Prostate gland (tissue), 2 donors: ENCODE data around the gene VPS50. TPM values are rescaled to one million over a fixed set of nuclear protein-coding genes. Genes with fewer than 3 reads are reported as not detected.

Experiments
- DNase-seq: peaks from one replicate; pipeline ENCODE4 v3.0.0-alpha.2; 2019; ENCODE audit warnings: low spot score
- H3K27ac ChIP-seq, 2 donors: fragments of 200-600 bp; sonication (generic); 2 replicates each; pipeline ENCODE4 v1.5.1; 2017 to 2019
- H3K27me3 ChIP-seq: fragments of 200-600 bp; sonication (generic); replicated peaks from 2 replicates; pipeline ENCODE4 v1.5.1; 2019; ENCODE audit not compliant: insufficient read depth
- H3K36me3 ChIP-seq, 2 donors: fragments of 200-600 bp; sonication (generic); 1 replicate in 1 of 2; 2 replicates in 1 of 2; pipeline versions ENCODE4 v1.5.1 to v1.8.1; 2017 to 2019
- H3K4me1 ChIP-seq: fragments of 200-600 bp; sonication (generic); replicated peaks from 2 replicates; pipeline ENCODE4 v1.5.1; 2019
- H3K4me3 ChIP-seq, 2 donors: fragments of 200-600 bp; sonication (generic); 2 replicates each; pipeline ENCODE4 v1.5.1; 2017 to 2019
- H3K9me3 ChIP-seq: fragments of 200-600 bp; sonication (generic); 2 replicates; pipeline ENCODE4 v1.5.1; 2017
- POLR2A ChIP-seq: fragments of 450-650 bp; IDR thresholded peaks from one replicate; pipeline ENCODE4 v1.6.1; 2016; ENCODE audit warnings: antibody characterized with exemption, mild to moderate bottlenecking
- POLR2AphosphoS5 ChIP-seq: sonication (generic); formaldehyde crosslinking; IDR thresholded peaks from one replicate; pipeline ENCODE4 v1.6.1; 2017; ENCODE audit warnings: antibody characterized with exemption
- WGBS: methylation state at CpG from one replicate; pipeline ENCODE4 v1.1.5; 2018; 5-methylcytosine and 5-hydroxymethylcytosine counted together
- intact Hi-C: fragments of 100-400 bp; cut with DNase I; formaldehyde crosslinking; loops from one replicate; pipeline ENCODE4 v1.14.2; 2022
- total RNA-seq, 2 donors: library from RNA; depleted of rRNA; stranded (reverse); fragments of >200 nt; gene quantifications; one replicate each; pipeline ENCODE4 v1.1.0, GENCODE V29; 2016
- TF ChIP-seq, protein P1 (sequence below), 4 experiments: fragments of 200-600 bp in 2 of 4; fragments of 450-650 bp in 2 of 4; sonication (generic) in 2 of 4; IDR thresholded peaks; 1 replicate in 3 of 4; 2 replicates in 1 of 4; pipeline ENCODE4 v1.5.1; 2016 to 2019; ENCODE audit warnings: antibody characterized with exemption in 4 of 4, mild to moderate bottlenecking in 2 of 4, moderate library complexity in 2 of 4

Gene VPS50
- total RNA-seq, 2 donors from 2014 or later: 14.1 to 20.6 TPM

DNA sequence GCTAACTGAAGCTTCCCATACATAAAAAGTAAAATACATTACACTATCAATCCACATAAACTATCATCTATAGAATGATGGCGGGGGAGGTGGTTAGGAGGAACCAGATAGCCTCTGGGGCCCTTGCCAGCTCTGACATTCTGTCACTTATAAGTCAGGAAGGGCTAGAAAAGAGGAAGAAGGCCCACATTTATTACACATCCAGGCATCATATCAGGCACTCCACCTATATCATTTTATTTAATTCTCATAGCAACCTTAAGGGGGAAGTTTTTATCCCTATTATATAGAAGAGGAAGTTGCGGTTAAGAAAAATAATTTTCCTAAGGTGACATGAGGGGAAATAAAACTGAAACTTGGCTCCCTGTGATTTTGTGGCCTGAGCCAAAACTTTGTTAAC lies 35.8 kb upstream of the VPS50 start:
- TF ChIP-seq POLR2A (no peak), POLR2AphosphoS5 (no peak)
- TF ChIP-seq, protein P1, sequence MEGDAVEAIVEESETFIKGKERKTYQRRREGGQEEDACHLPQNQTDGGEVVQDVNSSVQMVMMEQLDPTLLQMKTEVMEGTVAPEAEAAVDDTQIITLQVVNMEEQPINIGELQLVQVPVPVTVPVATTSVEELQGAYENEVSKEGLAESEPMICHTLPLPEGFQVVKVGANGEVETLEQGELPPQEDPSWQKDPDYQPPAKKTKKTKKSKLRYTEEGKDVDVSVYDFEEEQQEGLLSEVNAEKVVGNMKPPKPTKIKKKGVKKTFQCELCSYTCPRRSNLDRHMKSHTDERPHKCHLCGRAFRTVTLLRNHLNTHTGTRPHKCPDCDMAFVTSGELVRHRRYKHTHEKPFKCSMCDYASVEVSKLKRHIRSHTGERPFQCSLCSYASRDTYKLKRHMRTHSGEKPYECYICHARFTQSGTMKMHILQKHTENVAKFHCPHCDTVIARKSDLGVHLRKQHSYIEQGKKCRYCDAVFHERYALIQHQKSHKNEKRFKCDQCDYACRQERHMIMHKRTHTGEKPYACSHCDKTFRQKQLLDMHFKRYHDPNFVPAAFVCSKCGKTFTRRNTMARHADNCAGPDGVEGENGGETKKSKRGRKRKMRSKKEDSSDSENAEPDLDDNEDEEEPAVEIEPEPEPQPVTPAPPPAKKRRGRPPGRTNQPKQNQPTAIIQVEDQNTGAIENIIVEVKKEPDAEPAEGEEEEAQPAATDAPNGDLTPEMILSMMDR (IDR thresholded peaks at IDR 0.05): no peak
- no peak for DNase-seq
- H3K36me3 ChIP-seq: no peaks in the 10 kb centered on the region
- intact Hi-C loops: no loop called here
- no peak overlapping the region for H3K27ac ChIP-seq
- no peaks in the 10 kb centered on the region for H3K9me3 ChIP-seq
- WGBS: 71% methylated on average over 2 of the region's 2 CpGs
- no peaks in the 10 kb centered on the region for H3K27me3 ChIP-seq
- H3K4me3 ChIP-seq: no peak overlapping the region
- H3K4me1 ChIP-seq: no peaks in the 10 kb centered on the region

DNA sequence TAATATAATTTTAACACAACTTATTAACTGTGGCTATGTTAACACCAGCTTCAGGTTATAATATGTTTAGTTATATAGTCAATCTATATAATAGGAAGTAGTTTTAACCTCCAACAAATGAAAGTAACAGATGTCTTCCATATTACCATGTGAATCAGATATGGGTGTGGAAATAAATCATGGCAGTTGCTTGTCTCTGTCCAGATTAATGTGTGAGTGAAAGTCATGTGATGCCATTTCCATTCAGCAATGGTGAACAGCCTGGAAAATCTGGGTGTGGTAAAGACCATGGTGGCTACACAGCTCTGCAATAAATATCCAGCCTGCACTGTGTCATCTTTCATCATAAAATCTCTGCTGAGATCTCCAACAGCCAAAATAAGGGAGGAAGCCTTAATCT lies 33.7 kb upstream of the VPS50 start:
- H3K27me3 ChIP-seq: no peaks in the 10 kb centered on the region
- no peak for TF ChIP-seq POLR2AphosphoS5
- TF ChIP-seq, protein P1 (IDR thresholded peaks at IDR 0.05): no peak
- no peak for TF ChIP-seq POLR2A
- H3K27ac ChIP-seq: no peak overlapping the region
- no peaks in the 10 kb centered on the region for H3K9me3 ChIP-seq
- no peak for DNase-seq
- H3K4me1 ChIP-seq: peaks cover 5% of the 10 kb centered on the region
- intact Hi-C loops: no loop called here
- H3K4me3 ChIP-seq: no peak overlapping the region
- no peaks in the 10 kb centered on the region for H3K36me3 ChIP-seq

DNA sequence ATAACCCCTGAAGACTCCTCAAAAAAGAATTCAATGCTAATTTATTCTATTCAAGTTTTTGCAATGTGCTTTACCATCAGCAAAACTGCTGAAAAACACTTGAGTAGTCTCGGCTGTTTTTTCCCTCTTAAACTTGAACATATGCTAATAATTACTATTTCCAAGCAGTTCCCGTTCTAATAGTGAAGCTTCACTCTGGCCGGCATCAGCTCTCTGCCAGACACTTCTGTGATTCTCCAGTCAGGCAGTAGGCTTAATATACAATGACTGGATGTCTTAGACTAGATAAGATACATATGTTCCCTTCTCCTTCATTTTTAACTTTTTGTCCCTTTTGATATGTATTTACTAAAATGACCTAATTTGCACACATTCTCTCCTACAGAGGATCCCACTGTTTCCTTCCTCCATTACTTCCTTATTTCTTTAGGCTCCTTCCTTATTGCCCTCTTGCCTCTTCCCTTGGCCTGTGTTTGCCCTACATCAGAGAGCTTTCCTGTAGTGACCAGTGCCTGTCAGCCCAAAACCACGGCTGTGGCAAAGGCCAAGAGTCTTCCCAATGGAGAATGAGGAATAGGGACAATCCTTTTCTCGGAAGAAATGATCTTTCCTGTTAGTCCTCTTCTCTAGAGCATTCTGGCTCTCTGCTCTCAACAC lies 29.4 kb upstream of the VPS50 start:
- WGBS: 68% methylated on average over 5 of the region's 5 CpGs
- intact Hi-C loops: no loop called here
- Histone ChIP-seq H3K36me3 (no peaks in the 10 kb centered on the region), H3K4me1 (peaks cover 9% of the 10 kb centered on the region), H3K4me3 (no peak overlapping the region), H3K27me3 (no peaks in the 10 kb centered on the region), H3K9me3 (no peaks in the 10 kb centered on the region), H3K27ac (no peak overlapping the region)
- TF ChIP-seq, protein P1 (IDR thresholded peaks at IDR 0.05): no peak
- TF ChIP-seq POLR2A: no peak
- no peak for TF ChIP-seq POLR2AphosphoS5
- DNase-seq: no peak

DNA sequence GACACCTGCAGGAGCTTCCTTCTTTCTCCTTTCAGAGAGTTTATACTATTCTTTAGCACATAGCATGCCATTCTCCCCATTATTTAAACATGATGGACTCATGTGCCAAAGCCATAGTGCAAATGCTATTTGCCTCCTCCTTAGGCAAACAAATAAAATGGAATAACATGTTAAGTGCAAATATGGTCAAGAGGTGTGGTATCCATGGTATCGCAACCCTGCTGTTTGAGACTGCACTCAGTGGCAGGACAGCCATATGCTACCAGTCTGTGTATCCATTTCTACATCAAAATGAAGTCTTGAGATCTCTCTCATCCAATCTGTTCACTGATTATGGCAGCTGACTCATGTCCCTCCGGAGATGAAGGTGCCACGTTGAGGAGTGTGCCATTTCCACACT lies 28.7 kb upstream of the VPS50 start:
- TF ChIP-seq POLR2AphosphoS5: peak; percentile 87
- no peak for TF ChIP-seq POLR2A
- no peaks in the 10 kb centered on the region for H3K9me3 ChIP-seq
- DNase-seq: peak; percentile 54
- H3K4me1 ChIP-seq: peaks cover 9% of the 10 kb centered on the region
- H3K36me3 ChIP-seq: no peaks in the 10 kb centered on the region
- no peak overlapping the region for H3K27ac ChIP-seq
- intact Hi-C loops: no loop called here
- WGBS: 53% methylated on average over 3 of the region's 3 CpGs
- no peak overlapping the region for H3K4me3 ChIP-seq
- no peaks in the 10 kb centered on the region for H3K27me3 ChIP-seq

DNA sequence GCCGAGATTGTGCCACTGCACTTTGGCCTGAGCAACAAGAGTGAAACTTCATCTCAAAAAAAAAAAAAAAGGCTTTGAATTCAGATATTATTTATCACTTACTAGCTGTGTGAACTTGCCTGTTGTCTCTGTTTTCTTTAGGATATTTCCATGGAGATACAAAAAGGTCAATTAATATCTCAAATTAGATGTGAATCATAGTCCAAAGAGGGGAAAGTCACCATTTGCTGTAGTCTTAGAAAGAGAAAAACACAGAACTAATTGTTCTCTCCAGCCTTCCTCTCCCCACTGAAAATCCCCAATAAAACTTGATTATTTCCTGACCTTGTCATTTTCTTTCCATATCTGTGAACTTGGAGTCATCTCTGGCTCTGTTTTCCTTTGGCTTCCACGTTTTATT lies 27.1 kb upstream of the VPS50 start:
- no peaks in the 10 kb centered on the region for H3K9me3 ChIP-seq
- 36% methylated on average over 2 of the region's 2 CpGs for WGBS
- H3K27me3 ChIP-seq: no peaks in the 10 kb centered on the region
- TF ChIP-seq, protein P1 (IDR thresholded peaks at IDR 0.05): no peak
- TF ChIP-seq POLR2AphosphoS5 (no peak), POLR2A (no peak)
- peaks cover 9% of the 10 kb centered on the region for H3K4me1 ChIP-seq
- H3K4me3 ChIP-seq: no peak overlapping the region
- H3K36me3 ChIP-seq: no peaks in the 10 kb centered on the region
- no peak overlapping the region for H3K27ac ChIP-seq
- DNase-seq: no peak
- intact Hi-C loops: no loop called here
